Type B pancreatic cell (in vitro differentiated cells): Measurements from ENCODE around the gene MTR. TPM values are rescaled to one million over a fixed set of nuclear protein-coding genes. Genes with fewer than 3 reads are reported as not detected.

ENCODE experiments used
- DNase-seq: peaks from one replicate; pipeline ENCODE4 v3.0.0; 2021; ENCODE audit warnings: mixed read lengths; ENCODE audit not compliant: unreplicated experiment; ENCODE audit errors: extremely low spot score
- H3K27ac Mint-ChIP-seq: 2 replicates; pipeline ENCODE4 v1.8.0; 2021; ENCODE audit warnings: mild to moderate bottlenecking, mixed read lengths
- H3K27me3 Mint-ChIP-seq: 2 replicates; pipeline ENCODE4 v1.8.0; 2021; ENCODE audit warnings: mixed read lengths
- H3K36me3 Mint-ChIP-seq: 2 replicates; pipeline ENCODE4 v1.8.0; 2021; ENCODE audit warnings: mixed read lengths
- H3K4me1 Mint-ChIP-seq: one replicate; pipeline ENCODE4 v1.8.0; 2021; ENCODE audit warnings: mixed read lengths; ENCODE audit not compliant: unreplicated experiment
- H3K4me3 Mint-ChIP-seq: 2 replicates; pipeline ENCODE4 v1.8.0; 2021; ENCODE audit warnings: mild to moderate bottlenecking, mixed read lengths
- H3K9me3 Mint-ChIP-seq: 2 replicates; pipeline ENCODE4 v1.8.0; 2021; ENCODE audit warnings: mixed read lengths
- CTCF ChIP-seq: fragments of 200-600 bp; sonication (generic); conservative IDR thresholded peaks from 2 replicates; pipeline ENCODE4 v1.5.0; 2021; ENCODE audit warnings: antibody characterized with exemption, mild to moderate bottlenecking
- total RNA-seq: library from RNA; stranded (reverse); gene quantifications from 2 replicates; pipeline ENCODE4 v1.2.1, GENCODE V29; 2021; ENCODE audit warnings: low replicate concordance

Gene MTR
- total RNA-seq, 1 donor from 2014 or later, result 44.1 TPM

GRCh38 chr1:236812334-236813030 lies 17.4 kb downstream of the MTR start:
- Mint-ChIP-seq H3K4me1 (no peaks in the 10 kb centered on the region), H3K36me3 (peaks cover 32% of the 10 kb centered on the region), H3K4me3 (no peak overlapping the region), H3K27me3 (no peaks in the 10 kb centered on the region), H3K27ac (no peak overlapping the region), H3K9me3 (no peaks in the 10 kb centered on the region)
- no peak for DNase-seq
- TF ChIP-seq CTCF, result no peak

- Mint-ChIP-seq H3K36me3 (peaks cover 25% of the 10 kb centered on the region), H3K27ac (no peak overlapping the region), H3K9me3 (no peaks in the 10 kb centered on the region), H3K4me3 (no peak overlapping the region), H3K4me1 (no peaks in the 10 kb centered on the region), H3K27me3 (no peaks in the 10 kb centered on the region)
- DNase-seq, result no peak
- no peak for TF ChIP-seq CTCF
Measured at GRCh38 chr1:236815941-236816340, 20.8 kb downstream of the MTR start.

- Mint-ChIP-seq H3K9me3 (no peaks in the 10 kb centered on the region), H3K27me3 (no peaks in the 10 kb centered on the region), H3K4me3 (no peak overlapping the region), H3K27ac (no peak overlapping the region), H3K4me1 (no peaks in the 10 kb centered on the region), H3K36me3 (peaks cover 31% of the 10 kb centered on the region)
- no peak for TF ChIP-seq CTCF
- no peak for DNase-seq
Measured at GRCh38 chr1:236819856-236820255, 24.8 kb downstream of the MTR start.

- H3K27ac Mint-ChIP-seq, result no peak overlapping the region
- H3K36me3 Mint-ChIP-seq, result peaks cover 34% of the 10 kb centered on the region
- DNase-seq, result no peak
- TF ChIP-seq CTCF, result no peak
- H3K9me3 Mint-ChIP-seq, result no peaks in the 10 kb centered on the region
- H3K27me3 Mint-ChIP-seq, result no peaks in the 10 kb centered on the region
- H3K4me3 Mint-ChIP-seq, result no peak overlapping the region
- no peaks in the 10 kb centered on the region for H3K4me1 Mint-ChIP-seq
Measured at GRCh38 chr1:236821091-236821627, 26.1 kb downstream of the MTR start.

- Mint-ChIP-seq H3K9me3 (no peaks in the 10 kb centered on the region), H3K4me3 (no peak overlapping the region), H3K36me3 (peaks cover 39% of the 10 kb centered on the region), H3K27me3 (no peaks in the 10 kb centered on the region), H3K27ac (no peak overlapping the region), H3K4me1 (no peaks in the 10 kb centered on the region)
- DNase-seq, result no peak
- TF ChIP-seq CTCF, result no peak
Measured at GRCh38 chr1:236823559-236823958, 28.5 kb downstream of the MTR start.
